ENCODE data around the gene ARAP1. TPM values are rescaled to one million over a fixed set of nuclear protein-coding genes. Genes with fewer than 3 reads are reported as not detected.

Gene ARAP1
- total RNA-seq, 2 donors from 2014 or later, result 95.2 to 109 TPM

- Histone ChIP-seq H3K4me3 (no peak overlapping the region), H3K27ac (no peak overlapping the region), H3K36me3 (no peaks in the 10 kb centered on the region), H3K9me3 (no peaks in the 10 kb centered on the region), H3K27me3 (replicated peaks; ENCODE audit: insufficient read depth) (no peaks in the 10 kb centered on the region), H3K4me1 (replicated peaks) (no peaks in the 10 kb centered on the region)
- intact Hi-C loops (cut with DNase I), result no loop called here
- TF ChIP-seq POLR2A (IDR thresholded peaks at IDR 0.05) (no peak), POLR2AphosphoS5 (IDR thresholded peaks at IDR 0.05) (no peak), CTCF (IDR thresholded peaks at IDR 0.05) (no peak)
- no peak for DNase-seq (ENCODE audit: low spot score)
- 70% methylated on average over 17 of the region's 17 CpGs for WGBS
These were observed 6.6 kb upstream of the ARAP1 start for GRCh38 chr11:72758690-72759389.

- Histone ChIP-seq H3K4me1 (replicated peaks) (no peaks in the 10 kb centered on the region), H3K27ac (no peak overlapping the region), H3K27me3 (replicated peaks; ENCODE audit: insufficient read depth) (no peaks in the 10 kb centered on the region), H3K9me3 (no peaks in the 10 kb centered on the region), H3K4me3 (no peak overlapping the region), H3K36me3 (no peaks in the 10 kb centered on the region)
- WGBS, result 88% methylated on average over 7 of the region's 7 CpGs
- TF ChIP-seq CTCF (IDR thresholded peaks at IDR 0.05) (no peak), POLR2A (IDR thresholded peaks at IDR 0.05) (no peak), POLR2AphosphoS5 (IDR thresholded peaks at IDR 0.05) (no peak)
- DNase-seq (ENCODE audit: low spot score), result no peak
- intact Hi-C loops (cut with DNase I), result no loop called here
These were observed 6.1 kb upstream of the ARAP1 start for GRCh38 chr11:72758304-72758689.

GRCh38 chr11:72755713-72756285 lies 3.6 kb upstream of the ARAP1 start:
- 82% methylated on average over 4 of the region's 4 CpGs for WGBS
- intact Hi-C loops (cut with DNase I), result no loop called here
- no peak overlapping the region for H3K4me3 ChIP-seq

GRCh38 chr11:72754544-72755155 lies 2.4 kb upstream of the ARAP1 start:
- no peaks in the 10 kb centered on the region for H3K36me3 ChIP-seq
- intact Hi-C loops (cut with DNase I), result no loop called here
- H3K27me3 ChIP-seq (replicated peaks; ENCODE audit: insufficient read depth), result no peaks in the 10 kb centered on the region
- H3K9me3 ChIP-seq, result no peaks in the 10 kb centered on the region
- peaks cover 3% of the 10 kb centered on the region for H3K4me1 ChIP-seq (replicated peaks)
- 84% methylated on average over 48 of the region's 48 CpGs for WGBS
- no peak overlapping the region for H3K4me3 ChIP-seq
- DNase-seq (ENCODE audit: low spot score), result no peak
- no peak overlapping the region for H3K27ac ChIP-seq
- no peak for TF ChIP-seq CTCF (IDR thresholded peaks at IDR 0.05)

More at GRCh38 chr11:72755713-72756285, 3.6 kb upstream of the ARAP1 start:
- DNase-seq (ENCODE audit: low spot score), result no peak
- Histone ChIP-seq H3K4me1 (replicated peaks) (peaks cover 3% of the 10 kb centered on the region), H3K27ac (no peak overlapping the region), H3K27me3 (replicated peaks; ENCODE audit: insufficient read depth) (no peaks in the 10 kb centered on the region), H3K9me3 (no peaks in the 10 kb centered on the region), H3K36me3 (no peaks in the 10 kb centered on the region)
- no peak for TF ChIP-seq POLR2AphosphoS5 (IDR thresholded peaks at IDR 0.05)
- TF ChIP-seq CTCF (IDR thresholded peaks at IDR 0.05), result no peak
- no peak for TF ChIP-seq POLR2A (IDR thresholded peaks at IDR 0.05)

- WGBS, result 94% methylated on average over 8 of the region's 8 CpGs
- Histone ChIP-seq H3K27me3 (replicated peaks; ENCODE audit: insufficient read depth) (no peaks in the 10 kb centered on the region), H3K27ac (no peak overlapping the region), H3K4me1 (replicated peaks) (peaks cover 3% of the 10 kb centered on the region), H3K4me3 (no peak overlapping the region), H3K9me3 (no peaks in the 10 kb centered on the region), H3K36me3 (no peaks in the 10 kb centered on the region)
- DNase-seq (ENCODE audit: low spot score), result no peak
- intact Hi-C loops (cut with DNase I), result no loop called here
- TF ChIP-seq POLR2A (IDR thresholded peaks at IDR 0.05) (no peak), POLR2AphosphoS5 (IDR thresholded peaks at IDR 0.05) (no peak), CTCF (IDR thresholded peaks at IDR 0.05) (no peak)
These were observed 1.9 kb upstream of the ARAP1 start for GRCh38 chr11:72754149-72754543.
